HUES48 (cell line): ENCODE results near the gene PDGFRB.
A peak's percentile ranks its signal among the peaks of the same experiment; 100 is the strongest.

Source experiments
- H3K27ac ChIP-seq: one replicate; pipeline ENCODE4 v1.7.0; 2013; ENCODE audit warnings: low read depth, low read length, inconsistent platforms
- H3K27me3 ChIP-seq: 2 replicates; pipeline ENCODE4 v1.6.1; 2013; ENCODE audit warnings: mild to moderate bottlenecking, low read length; ENCODE audit not compliant: control insufficient read depth, insufficient read depth
- H3K36me3 ChIP-seq: 2 replicates; pipeline ENCODE4 v1.6.1; 2013; ENCODE audit warnings: low read length; ENCODE audit not compliant: control insufficient read depth, insufficient read depth
- H3K4me1 ChIP-seq: 2 replicates; pipeline ENCODE4 v1.6.1; 2013; ENCODE audit warnings: mild to moderate bottlenecking, low read length; ENCODE audit not compliant: control insufficient read depth, insufficient read depth
- H3K4me3 ChIP-seq: 2 replicates; pipeline ENCODE4 v1.5.1; 2013; ENCODE audit warnings: mild to moderate bottlenecking, low read depth, low read length
- H3K9ac ChIP-seq: 2 replicates; pipeline ENCODE4 v1.6.1; 2013; ENCODE audit warnings: mild to moderate bottlenecking, low read depth, low read length, moderate library complexity
- H3K9me3 ChIP-seq: 2 replicates; pipeline ENCODE4 v1.6.1; 2013; ENCODE audit warnings: low read length; ENCODE audit not compliant: control insufficient read depth, insufficient read depth

Gene PDGFRB

DNA sequence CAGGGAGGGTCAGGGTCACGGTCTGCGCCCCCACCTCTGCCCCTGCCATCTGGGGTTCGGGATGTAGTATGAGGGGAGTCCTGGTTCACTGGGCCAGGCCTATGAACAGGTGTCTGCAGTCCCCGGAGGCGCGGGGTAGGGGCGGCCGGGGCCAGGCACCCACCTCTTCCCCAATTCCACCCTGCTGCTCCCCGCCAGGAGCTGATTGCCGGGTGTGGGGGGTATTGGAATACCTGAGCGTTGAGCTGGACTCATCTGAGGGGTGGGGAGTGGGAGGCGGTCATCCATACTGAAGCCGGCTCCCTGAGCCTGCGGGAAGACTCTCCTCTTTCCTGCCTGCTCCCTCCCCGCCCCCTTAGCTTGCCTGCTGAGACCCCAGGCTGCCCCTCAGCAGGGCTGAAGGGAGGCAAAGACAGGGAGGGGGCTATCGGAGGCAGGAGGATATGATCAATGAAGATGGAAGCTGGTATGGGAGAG is 34.9 kb upstream of the PDGFRB start:
- H3K36me3 ChIP-seq: no peaks in the 10 kb centered on the region
- peak overlapping the region; percentile 56 for H3K4me3 ChIP-seq
- H3K4me1 ChIP-seq: peaks cover 11% of the 10 kb centered on the region; the same call in 1 of the 2 replicates
- no peak overlapping the region for H3K9ac ChIP-seq
- no peak overlapping the region for H3K27ac ChIP-seq
- no peaks in the 10 kb centered on the region for H3K9me3 ChIP-seq
- peaks cover 69% of the 10 kb centered on the region for H3K27me3 ChIP-seq

DNA sequence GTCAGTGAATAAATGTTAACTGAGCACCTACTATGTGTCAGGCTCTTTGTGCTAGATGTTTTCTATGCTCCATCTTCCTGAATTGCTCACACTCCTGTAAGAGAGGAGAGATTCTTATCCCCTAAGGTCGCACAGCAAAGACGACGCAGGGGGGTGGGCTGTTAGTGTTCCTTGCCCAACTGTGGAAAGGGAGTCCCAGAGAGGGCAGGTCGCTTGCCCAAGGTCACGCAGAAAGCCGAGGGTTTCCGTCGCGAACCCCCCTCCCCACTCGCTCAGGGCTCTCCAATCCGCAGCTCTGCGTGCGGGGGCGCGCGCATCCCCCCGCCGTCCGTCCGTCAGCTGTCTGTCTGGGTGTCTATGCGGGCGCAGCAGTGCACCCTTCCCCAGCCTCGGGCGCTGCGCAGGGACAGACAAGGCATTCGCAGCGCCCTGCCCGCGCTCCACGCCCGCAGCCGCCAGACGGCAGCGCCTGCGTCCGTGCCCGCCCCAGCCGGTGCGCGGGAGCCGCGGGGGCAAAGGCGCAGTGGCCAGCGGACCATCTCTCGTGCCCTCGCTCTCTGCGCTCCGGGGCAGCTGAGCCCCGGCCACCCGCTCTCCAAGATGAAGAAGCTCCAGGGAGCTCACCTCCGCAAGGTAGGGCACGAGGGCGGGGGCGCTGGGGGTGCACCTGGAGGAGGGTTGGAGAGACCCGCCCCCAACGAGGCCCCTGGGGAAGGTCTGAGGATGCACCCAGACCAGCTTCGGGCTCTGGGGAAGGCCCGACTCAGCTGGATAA is 34.3 kb upstream of the PDGFRB start, which contains the start of gene SLC6A7:
Gene SLC6A7 (plus strand): TSS at position 335 of the 775 bp plus-strand sequence. CDS start 266 bp downstream, at position 601.
- H3K9ac ChIP-seq: no peak within 1 kb of the TSS
- peaks cover 74% of the 10 kb centered on the region for H3K27me3 ChIP-seq
- no peaks in the 10 kb centered on the region for H3K36me3 ChIP-seq
- peaks cover 15% of the 10 kb centered on the region; the same call in 1 of the 2 replicates for H3K4me1 ChIP-seq
- peak within 1 kb of the TSS; percentile 56 for H3K4me3 ChIP-seq
- H3K27ac ChIP-seq: no peak within 1 kb of the TSS
- no peaks in the 10 kb centered on the region for H3K9me3 ChIP-seq

DNA sequence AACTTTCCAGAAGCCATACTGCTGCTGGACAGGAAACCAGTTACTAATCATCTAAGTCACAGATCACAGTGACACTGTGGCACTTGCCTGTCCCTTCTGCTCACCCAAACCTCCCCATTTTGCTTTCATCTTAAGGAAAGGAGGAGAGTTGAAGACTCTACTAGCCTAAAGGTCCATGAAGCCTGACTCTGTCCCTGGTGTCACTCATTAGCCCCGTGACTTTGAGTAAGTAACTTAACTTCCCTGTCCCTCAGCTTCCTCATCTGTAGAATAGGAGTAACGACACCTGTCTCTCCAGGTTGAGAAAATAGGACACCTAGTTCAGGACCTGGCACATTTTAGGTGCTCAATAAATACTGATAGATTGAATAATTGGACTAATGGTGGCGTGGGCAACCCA is 33.7 kb upstream of the PDGFRB start:
- no peak overlapping the region for H3K4me3 ChIP-seq
- H3K27me3 ChIP-seq: peaks cover 77% of the 10 kb centered on the region
- H3K9ac ChIP-seq: no peak overlapping the region
- no peak overlapping the region for H3K27ac ChIP-seq
- no peaks in the 10 kb centered on the region for H3K9me3 ChIP-seq
- no peaks in the 10 kb centered on the region for H3K36me3 ChIP-seq
- H3K4me1 ChIP-seq: peaks cover 15% of the 10 kb centered on the region; the same call in 1 of the 2 replicates

DNA sequence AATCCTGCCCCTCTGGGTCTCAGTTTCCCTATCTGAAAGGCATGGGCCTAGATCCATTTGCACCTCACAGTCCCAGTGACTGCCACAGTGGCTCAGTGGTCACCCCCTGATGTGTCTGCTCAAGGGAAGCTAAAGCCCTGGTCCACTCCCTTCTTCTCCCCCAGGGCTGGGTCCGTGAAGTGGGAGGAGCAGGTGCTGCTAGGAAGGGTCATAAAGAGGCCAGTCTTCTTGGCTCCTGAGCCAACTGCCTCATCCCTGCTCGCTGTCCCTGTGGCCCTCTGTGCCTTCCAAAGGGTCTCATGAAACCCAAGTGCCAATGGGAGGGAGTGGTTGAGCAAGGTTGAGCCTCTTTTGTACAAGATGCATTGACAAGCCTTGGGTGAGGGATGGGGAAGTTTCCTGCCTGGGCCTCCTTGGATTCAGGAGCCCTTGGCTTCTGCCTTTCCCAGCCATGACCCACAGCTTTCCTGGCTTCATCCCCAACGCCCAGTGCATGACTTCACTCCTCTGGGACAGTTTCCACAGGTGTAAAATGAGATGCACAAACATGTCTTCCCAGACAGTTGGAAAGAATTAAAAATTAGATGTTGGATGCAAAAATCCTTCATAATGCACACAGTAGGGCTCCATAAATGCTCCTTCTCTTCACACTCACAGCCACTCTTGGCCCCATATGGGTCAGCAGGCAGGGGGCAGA is 32.6 kb upstream of the PDGFRB start:
- peaks cover 15% of the 10 kb centered on the region; the same call in 1 of the 2 replicates for H3K4me1 ChIP-seq
- H3K36me3 ChIP-seq: no peaks in the 10 kb centered on the region
- no peak overlapping the region for H3K4me3 ChIP-seq
- H3K9ac ChIP-seq: no peak overlapping the region
- H3K27me3 ChIP-seq: peaks cover 77% of the 10 kb centered on the region
- no peak overlapping the region for H3K27ac ChIP-seq
- H3K9me3 ChIP-seq: no peaks in the 10 kb centered on the region

DNA sequence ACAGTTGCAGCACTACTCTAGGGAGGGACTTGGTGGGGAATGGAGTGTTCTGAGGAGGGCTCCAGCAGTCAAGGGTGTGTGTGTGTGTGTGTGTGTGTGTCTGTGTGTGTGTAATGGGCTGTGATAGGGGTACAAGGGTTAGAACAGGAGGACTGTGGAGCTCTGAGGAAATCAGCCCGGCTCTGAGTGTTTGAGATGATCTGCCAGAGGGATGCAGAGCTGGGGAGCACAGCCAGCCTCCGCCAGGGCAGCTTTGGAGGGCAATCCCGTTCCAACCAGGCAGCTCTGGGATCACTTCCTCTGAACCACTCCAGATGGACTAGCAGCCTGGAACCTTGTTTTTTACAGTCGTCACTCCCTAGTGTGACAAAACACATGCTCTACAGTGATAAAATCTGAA is 31.3 kb upstream of the PDGFRB start:
- no peaks in the 10 kb centered on the region for H3K9me3 ChIP-seq
- H3K36me3 ChIP-seq: no peaks in the 10 kb centered on the region
- no peak overlapping the region for H3K4me3 ChIP-seq
- no peak overlapping the region for H3K27ac ChIP-seq
- peaks cover 71% of the 10 kb centered on the region for H3K27me3 ChIP-seq
- H3K4me1 ChIP-seq: peaks cover 15% of the 10 kb centered on the region; the same call in 1 of the 2 replicates
- no peak overlapping the region for H3K9ac ChIP-seq

DNA sequence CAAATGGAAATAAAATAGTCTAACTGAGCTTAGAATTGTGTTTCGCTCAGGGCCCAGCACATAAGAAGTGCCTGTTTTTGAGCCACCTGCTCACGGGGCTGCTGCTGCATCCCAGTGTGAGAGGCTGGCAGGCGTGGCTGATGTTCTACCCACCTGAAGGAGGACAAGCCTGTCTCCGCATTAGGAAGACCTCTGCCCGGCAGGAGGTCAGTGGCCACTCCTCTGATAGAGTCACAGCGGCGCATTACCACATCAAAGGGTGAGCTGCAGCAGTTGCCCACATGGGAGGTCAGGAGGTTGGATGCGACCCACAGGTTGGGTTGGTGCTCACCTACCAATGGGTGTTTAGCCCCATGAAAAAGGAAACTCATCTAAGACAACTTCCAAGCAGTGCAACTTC is 30.5 kb upstream of the PDGFRB start:
- no peak overlapping the region for H3K27ac ChIP-seq
- peaks cover 15% of the 10 kb centered on the region; the same call in 1 of the 2 replicates for H3K4me1 ChIP-seq
- H3K27me3 ChIP-seq: peaks cover 65% of the 10 kb centered on the region
- H3K36me3 ChIP-seq: no peaks in the 10 kb centered on the region
- H3K9ac ChIP-seq: no peak overlapping the region
- no peak overlapping the region for H3K4me3 ChIP-seq
- no peaks in the 10 kb centered on the region for H3K9me3 ChIP-seq

DNA sequence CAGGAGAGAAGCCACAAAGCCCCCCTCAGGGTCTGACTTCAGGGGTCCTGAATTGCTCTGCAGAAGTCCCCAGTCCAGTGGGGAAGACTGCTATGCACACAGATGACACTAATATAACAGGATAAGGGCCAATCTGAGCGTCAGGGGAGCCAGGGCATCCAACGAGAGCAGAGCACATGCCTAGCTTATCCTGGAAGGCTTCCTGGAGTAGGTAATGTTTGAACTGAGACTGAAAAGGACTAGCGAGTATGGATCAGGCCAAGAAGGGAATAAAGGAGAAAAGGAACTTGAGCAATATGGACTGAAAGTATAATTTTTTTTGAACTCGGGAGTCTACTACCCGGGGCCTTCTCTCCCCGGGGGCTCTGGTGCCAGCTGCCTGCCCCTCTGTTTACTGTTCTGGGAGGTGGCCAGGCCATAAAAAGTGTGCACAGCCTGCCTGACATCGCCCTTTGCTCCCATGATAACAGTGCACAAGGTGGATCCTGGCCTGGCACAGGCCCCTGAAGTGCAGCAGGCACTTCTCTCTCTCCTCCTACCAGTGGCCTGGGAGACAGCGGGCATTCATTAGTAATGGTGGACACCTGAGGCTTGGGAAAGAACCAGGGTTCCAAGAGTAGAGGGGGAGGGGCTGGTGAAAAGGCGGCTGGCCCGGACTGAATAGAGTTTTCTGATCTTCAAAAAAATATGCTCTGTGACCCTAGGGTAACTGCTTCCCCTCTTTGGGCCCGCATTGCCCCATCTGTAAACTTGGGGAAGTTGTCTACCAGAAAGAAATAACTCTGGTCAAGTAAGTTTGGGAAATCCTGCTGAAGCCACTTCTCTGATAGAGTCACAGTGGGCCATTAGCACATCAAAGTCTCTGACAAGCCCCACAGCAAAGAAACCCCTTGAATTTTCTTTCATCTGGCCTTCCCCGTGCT is 29.6 kb upstream of the PDGFRB start:
- Histone ChIP-seq H3K27me3 (peaks cover 56% of the 10 kb centered on the region), H3K27ac (no peak overlapping the region), H3K9me3 (no peaks in the 10 kb centered on the region), H3K4me1 (peaks cover 15% of the 10 kb centered on the region; the same call in 1 of the 2 replicates), H3K36me3 (no peaks in the 10 kb centered on the region), H3K9ac (no peak overlapping the region), H3K4me3 (no peak overlapping the region)

DNA sequence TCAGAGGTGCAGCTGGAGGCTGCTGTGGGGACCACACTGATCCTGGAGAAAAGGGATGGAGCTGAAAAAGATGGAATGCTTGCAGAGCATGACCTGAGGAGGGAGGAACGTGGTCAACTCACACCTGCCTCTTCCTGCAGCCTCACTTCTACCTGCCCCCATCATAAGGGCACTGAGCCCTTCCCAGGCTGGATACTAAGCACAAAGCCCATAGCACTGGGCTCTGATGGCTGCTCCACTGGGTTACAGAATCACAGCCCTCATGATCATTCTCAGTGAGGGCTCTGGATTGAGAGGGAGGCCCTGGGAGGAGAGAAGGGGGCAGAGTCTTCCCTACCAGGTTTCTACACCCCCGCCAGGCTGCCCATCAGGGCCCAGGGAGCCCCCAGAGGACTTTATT is 28.4 kb upstream of the PDGFRB start:
- no peak overlapping the region for H3K4me3 ChIP-seq
- H3K9ac ChIP-seq: no peak overlapping the region
- no peaks in the 10 kb centered on the region for H3K36me3 ChIP-seq
- peaks cover 15% of the 10 kb centered on the region; the same call in 1 of the 2 replicates for H3K4me1 ChIP-seq
- H3K27me3 ChIP-seq: peaks cover 44% of the 10 kb centered on the region
- no peak overlapping the region for H3K27ac ChIP-seq
- no peaks in the 10 kb centered on the region for H3K9me3 ChIP-seq

DNA sequence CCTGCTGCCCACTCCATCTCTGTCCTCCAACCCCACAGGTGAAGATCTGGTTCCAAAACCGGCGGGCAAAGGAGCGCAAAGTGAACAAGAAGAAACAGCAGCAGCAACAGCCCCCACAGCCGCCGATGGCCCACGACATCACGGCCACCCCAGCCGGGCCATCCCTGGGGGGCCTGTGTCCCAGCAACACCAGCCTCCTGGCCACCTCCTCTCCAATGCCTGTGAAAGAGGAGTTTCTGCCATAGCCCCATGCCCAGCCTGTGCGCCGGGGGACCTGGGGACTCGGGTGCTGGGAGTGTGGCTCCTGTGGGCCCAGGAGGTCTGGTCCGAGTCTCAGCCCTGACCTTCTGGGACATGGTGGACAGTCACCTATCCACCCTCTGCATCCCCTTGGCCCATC is 27.8 kb upstream of the PDGFRB start:
- Histone ChIP-seq H3K4me3 (no peak overlapping the region), H3K27me3 (peaks cover 38% of the 10 kb centered on the region), H3K4me1 (peaks cover 15% of the 10 kb centered on the region; the same call in 1 of the 2 replicates), H3K27ac (no peak overlapping the region), H3K36me3 (no peaks in the 10 kb centered on the region), H3K9me3 (no peaks in the 10 kb centered on the region), H3K9ac (no peak overlapping the region)

DNA sequence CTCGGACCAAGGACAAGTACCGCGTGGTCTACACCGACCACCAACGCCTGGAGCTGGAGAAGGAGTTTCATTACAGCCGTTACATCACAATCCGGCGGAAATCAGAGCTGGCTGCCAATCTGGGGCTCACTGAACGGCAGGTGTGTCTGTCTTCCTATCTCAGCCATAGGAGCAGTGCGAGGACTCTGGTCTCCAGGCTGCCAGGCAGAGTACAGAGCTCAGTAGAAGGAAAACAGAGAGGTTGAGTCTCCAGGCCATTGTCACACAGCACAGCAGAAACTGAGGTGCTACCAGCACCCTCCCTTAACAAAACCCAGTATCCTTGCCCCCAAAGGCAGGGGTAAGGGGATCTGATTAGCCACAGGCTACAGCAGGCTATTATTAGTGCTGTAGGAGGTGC is 27.1 kb upstream of the PDGFRB start:
- Histone ChIP-seq H3K27ac (no peak overlapping the region), H3K9ac (no peak overlapping the region), H3K27me3 (peaks cover 31% of the 10 kb centered on the region), H3K4me1 (peaks cover 15% of the 10 kb centered on the region; the same call in 1 of the 2 replicates), H3K4me3 (no peak overlapping the region), H3K36me3 (no peaks in the 10 kb centered on the region), H3K9me3 (no peaks in the 10 kb centered on the region)
